Measurements from ENCODE around the gene MARK2.

MARK2 gene

GRCh38 chr11:63844836-63845235 is 5.9 kb downstream of the MARK2 start:
- DNase-seq (ENCODE audit: low read depth) = no peak
- H3K27me3 ChIP-seq (replicated peaks; ENCODE audit: control insufficient read depth, insufficient read depth, low read length) = no peaks in the 10 kb centered on the region
- peaks cover 4% of the 10 kb centered on the region for H3K36me3 ChIP-seq (ENCODE audit: control insufficient read depth, insufficient read depth, low read length, severe bottlenecking)
- H3K4me1 ChIP-seq (ENCODE audit: control insufficient read depth, insufficient read depth, low read length) = peaks cover 46% of the 10 kb centered on the region
- no peak overlapping the region for H3K4me3 ChIP-seq (ENCODE audit: low read length)
- H3K9me3 ChIP-seq (ENCODE audit: control insufficient read depth, low read length) = no peaks in the 10 kb centered on the region
- H3K9ac ChIP-seq (ENCODE audit: low read length) = peak overlapping the region; percentile 8

GRCh38 chr11:63845303-63845702 is 6.4 kb downstream of the MARK2 start:
- Histone ChIP-seq H3K4me1 (ENCODE audit: control insufficient read depth, insufficient read depth, low read length) (peaks cover 43% of the 10 kb centered on the region), H3K9me3 (ENCODE audit: control insufficient read depth, low read length) (no peaks in the 10 kb centered on the region), H3K4me3 (ENCODE audit: low read length) (no peak overlapping the region), H3K36me3 (ENCODE audit: control insufficient read depth, insufficient read depth, low read length, severe bottlenecking) (peaks cover 4% of the 10 kb centered on the region), H3K27me3 (replicated peaks; ENCODE audit: control insufficient read depth, insufficient read depth, low read length) (no peaks in the 10 kb centered on the region), H3K9ac (ENCODE audit: low read length) (peak overlapping the region; percentile 22)
- DNase-seq (ENCODE audit: low read depth) = peak; percentile 63

- H3K4me3 ChIP-seq (ENCODE audit: low read length) = no peak overlapping the region
- DNase-seq (ENCODE audit: low read depth) = no peak
- no peaks in the 10 kb centered on the region for H3K27me3 ChIP-seq (replicated peaks; ENCODE audit: control insufficient read depth, insufficient read depth, low read length)
- peak overlapping the region; percentile 22 for H3K9ac ChIP-seq (ENCODE audit: low read length)
- no peaks in the 10 kb centered on the region for H3K9me3 ChIP-seq (ENCODE audit: control insufficient read depth, low read length)
- H3K4me1 ChIP-seq (ENCODE audit: control insufficient read depth, insufficient read depth, low read length) = peaks cover 42% of the 10 kb centered on the region
- peaks cover 4% of the 10 kb centered on the region for H3K36me3 ChIP-seq (ENCODE audit: control insufficient read depth, insufficient read depth, low read length, severe bottlenecking)
These were observed 7.0 kb downstream of the MARK2 start for GRCh38 chr11:63845911-63846310.

GRCh38 chr11:63846897-63847296 is 8.0 kb downstream of the MARK2 start:
- no peaks in the 10 kb centered on the region for H3K27me3 ChIP-seq (replicated peaks; ENCODE audit: control insufficient read depth, insufficient read depth, low read length)
- H3K36me3 ChIP-seq (ENCODE audit: control insufficient read depth, insufficient read depth, low read length, severe bottlenecking) = peaks cover 4% of the 10 kb centered on the region
- no peak for DNase-seq (ENCODE audit: low read depth)
- peaks cover 42% of the 10 kb centered on the region for H3K4me1 ChIP-seq (ENCODE audit: control insufficient read depth, insufficient read depth, low read length)
- H3K9me3 ChIP-seq (ENCODE audit: control insufficient read depth, low read length) = no peaks in the 10 kb centered on the region
- no peak overlapping the region for H3K9ac ChIP-seq (ENCODE audit: low read length)
- H3K4me3 ChIP-seq (ENCODE audit: low read length) = no peak overlapping the region

- Histone ChIP-seq H3K9ac (ENCODE audit: low read length) (no peak overlapping the region), H3K4me1 (ENCODE audit: control insufficient read depth, insufficient read depth, low read length) (peaks cover 44% of the 10 kb centered on the region), H3K4me3 (ENCODE audit: low read length) (no peak overlapping the region), H3K27me3 (replicated peaks; ENCODE audit: control insufficient read depth, insufficient read depth, low read length) (no peaks in the 10 kb centered on the region), H3K9me3 (ENCODE audit: control insufficient read depth, low read length) (no peaks in the 10 kb centered on the region), H3K36me3 (ENCODE audit: control insufficient read depth, insufficient read depth, low read length, severe bottlenecking) (peaks cover 4% of the 10 kb centered on the region)
- DNase-seq (ENCODE audit: low read depth) = no peak
These were observed 8.5 kb downstream of the MARK2 start for GRCh38 chr11:63847363-63847762.

GRCh38 chr11:63849691-63850090 is 10.8 kb downstream of the MARK2 start:
- Histone ChIP-seq H3K4me3 (ENCODE audit: low read length) (no peak overlapping the region), H3K36me3 (ENCODE audit: control insufficient read depth, insufficient read depth, low read length, severe bottlenecking) (no peaks in the 10 kb centered on the region), H3K9me3 (ENCODE audit: control insufficient read depth, low read length) (no peaks in the 10 kb centered on the region), H3K27me3 (replicated peaks; ENCODE audit: control insufficient read depth, insufficient read depth, low read length) (no peaks in the 10 kb centered on the region), H3K9ac (ENCODE audit: low read length) (no peak overlapping the region), H3K4me1 (ENCODE audit: control insufficient read depth, insufficient read depth, low read length) (peaks cover 38% of the 10 kb centered on the region)
- no peak for DNase-seq (ENCODE audit: low read depth)

GRCh38 chr11:63850920-63851319 is 12.0 kb downstream of the MARK2 start:
- no peak for DNase-seq (ENCODE audit: low read depth)
- no peak overlapping the region for H3K9ac ChIP-seq (ENCODE audit: low read length)
- H3K4me1 ChIP-seq (ENCODE audit: control insufficient read depth, insufficient read depth, low read length) = peaks cover 36% of the 10 kb centered on the region
- no peaks in the 10 kb centered on the region for H3K9me3 ChIP-seq (ENCODE audit: control insufficient read depth, low read length)
- no peaks in the 10 kb centered on the region for H3K36me3 ChIP-seq (ENCODE audit: control insufficient read depth, insufficient read depth, low read length, severe bottlenecking)
- H3K4me3 ChIP-seq (ENCODE audit: low read length) = no peak overlapping the region
- H3K27me3 ChIP-seq (replicated peaks; ENCODE audit: control insufficient read depth, insufficient read depth, low read length) = no peaks in the 10 kb centered on the region

- no peaks in the 10 kb centered on the region for H3K27me3 ChIP-seq (replicated peaks; ENCODE audit: control insufficient read depth, insufficient read depth, low read length)
- H3K9ac ChIP-seq (ENCODE audit: low read length) = no peak overlapping the region
- no peaks in the 10 kb centered on the region for H3K9me3 ChIP-seq (ENCODE audit: control insufficient read depth, low read length)
- DNase-seq (ENCODE audit: low read depth) = no peak
- no peaks in the 10 kb centered on the region for H3K36me3 ChIP-seq (ENCODE audit: control insufficient read depth, insufficient read depth, low read length, severe bottlenecking)
- no peak overlapping the region for H3K4me3 ChIP-seq (ENCODE audit: low read length)
- peaks cover 38% of the 10 kb centered on the region for H3K4me1 ChIP-seq (ENCODE audit: control insufficient read depth, insufficient read depth, low read length)
These were observed 12.5 kb downstream of the MARK2 start for GRCh38 chr11:63851364-63851763.

- no peak for DNase-seq (ENCODE audit: low read depth)
- H3K27me3 ChIP-seq (replicated peaks; ENCODE audit: control insufficient read depth, insufficient read depth, low read length) = no peaks in the 10 kb centered on the region
These were observed 14.6 kb downstream of the MARK2 start for GRCh38 chr11:63853476-63853875.

GRCh38 chr11:63854696-63855095 is 15.8 kb downstream of the MARK2 start:
- H3K27me3 ChIP-seq (replicated peaks; ENCODE audit: control insufficient read depth, insufficient read depth, low read length) = no peaks in the 10 kb centered on the region
- no peak for DNase-seq (ENCODE audit: low read depth)
- peaks cover 51% of the 10 kb centered on the region for H3K4me1 ChIP-seq (ENCODE audit: control insufficient read depth, insufficient read depth, low read length)
- H3K9me3 ChIP-seq (ENCODE audit: control insufficient read depth, low read length) = no peaks in the 10 kb centered on the region
- no peak overlapping the region for H3K9ac ChIP-seq (ENCODE audit: low read length)
- no peak overlapping the region for H3K4me3 ChIP-seq (ENCODE audit: low read length)
- H3K36me3 ChIP-seq (ENCODE audit: control insufficient read depth, insufficient read depth, low read length, severe bottlenecking) = peaks cover 1% of the 10 kb centered on the region

More at GRCh38 chr11:63853476-63853875, 14.6 kb downstream of the MARK2 start:
- Histone ChIP-seq H3K9me3 (ENCODE audit: control insufficient read depth, low read length) (no peaks in the 10 kb centered on the region), H3K4me3 (ENCODE audit: low read length) (no peak overlapping the region), H3K4me1 (ENCODE audit: control insufficient read depth, insufficient read depth, low read length) (peaks cover 41% of the 10 kb centered on the region), H3K9ac (ENCODE audit: low read length) (no peak overlapping the region), H3K36me3 (ENCODE audit: control insufficient read depth, insufficient read depth, low read length, severe bottlenecking) (no peaks in the 10 kb centered on the region)

GRCh38 chr11:63855975-63856374 is 17.1 kb downstream of the MARK2 start:
- no peaks in the 10 kb centered on the region for H3K9me3 ChIP-seq (ENCODE audit: control insufficient read depth, low read length)
- H3K36me3 ChIP-seq (ENCODE audit: control insufficient read depth, insufficient read depth, low read length, severe bottlenecking) = peaks cover 5% of the 10 kb centered on the region
- H3K9ac ChIP-seq (ENCODE audit: low read length) = no peak overlapping the region
- no peaks in the 10 kb centered on the region for H3K27me3 ChIP-seq (replicated peaks; ENCODE audit: control insufficient read depth, insufficient read depth, low read length)
- no peak for DNase-seq (ENCODE audit: low read depth)
- peaks cover 45% of the 10 kb centered on the region for H3K4me1 ChIP-seq (ENCODE audit: control insufficient read depth, insufficient read depth, low read length)
- H3K4me3 ChIP-seq (ENCODE audit: low read length) = no peak overlapping the region

All from adipocyte (in vitro differentiated cells).